PC-3 (cell line): ENCODE results near the gene NRG3. TPM values are rescaled to one million over a fixed set of nuclear protein-coding genes. Genes with fewer than 3 reads are reported as not detected.

Experiments
- ATAC-seq: fragments of 200-7000 bp; cut with Tn5 transposase; 2 replicates; pipeline ENCODE4 v1.9.1; 2020; ENCODE audit warnings: mild to moderate bottlenecking, moderate library complexity
- BruUV-seq: library from RNA; stranded (reverse); fragments of 400-500 nt; replicated peaks from 2 replicates; lab custom pipeline; 2021; lab: Mats Ljungman, UMichigan
- CTCF ChIA-PET: fragments of 300-600 bp; sonication (Branson Sonifier 250); formaldehyde crosslinking; loops from one replicate; lab custom pipeline; 2022; ENCODE audit warnings: antibody characterized with exemption; lab: Charles Lee
- POLR2A ChIA-PET: fragments of 300-600 bp; sonication (Branson Sonifier 250); formaldehyde crosslinking; loops from one replicate; lab custom pipeline; 2022; ENCODE audit warnings: antibody characterized with exemption; ENCODE audit not compliant: unreplicated experiment; lab: Charles Lee
- DNase-seq: peaks from one replicate; pipeline ENCODE4 v3.0.0-alpha.2; 2015
- H2AFZ ChIP-seq: fragments of 300-600 bp; sonication (generic); 2 replicates; pipeline ENCODE4 v1.6.0; 2016; ENCODE audit warnings: antibody characterized with exemption, low read length
- H3F3A ChIP-seq: fragments of 300-600 bp; sonication (generic); one replicate; pipeline ENCODE4 v1.6.0; 2017; ENCODE audit warnings: antibody characterized with exemption, low read length, control low read depth, mild to moderate bottlenecking; ENCODE audit not compliant: unreplicated experiment
- H3K27ac ChIP-seq: fragments of 300-600 bp; sonication (generic); 2 replicates; pipeline ENCODE4 v1.5.1; 2016; ENCODE audit warnings: mild to moderate bottlenecking, low read length
- H3K27me3 ChIP-seq: fragments of 300-600 bp; sonication (generic); 2 replicates; pipeline ENCODE4 v1.6.1; 2016; ENCODE audit warnings: low read length, mixed read lengths
- H3K36me3 ChIP-seq: fragments of 300-600 bp; sonication (generic); 2 replicates; pipeline ENCODE4 v1.6.1; 2016; ENCODE audit warnings: low read depth, mixed run types, low read length, mixed read lengths
- H3K4me1 ChIP-seq: fragments of 300-600 bp; sonication (generic); 2 replicates; pipeline ENCODE4 v1.5.1; 2016; ENCODE audit warnings: low read length; ENCODE audit not compliant: insufficient read depth
- H3K4me2 ChIP-seq: fragments of 300-600 bp; sonication (generic); 2 replicates; pipeline ENCODE4 v1.6.0; 2016; ENCODE audit warnings: low read length
- H3K4me3 ChIP-seq: fragments of 300-600 bp; sonication (generic); 2 replicates; pipeline ENCODE4 v1.5.1; 2016; ENCODE audit warnings: mild to moderate bottlenecking, low read length, mixed read lengths
- H3K79me2 ChIP-seq: fragments of 300-600 bp; sonication (generic); 2 replicates; pipeline ENCODE4 v1.6.1; 2017; ENCODE audit warnings: low read length, mixed read lengths
- H3K9ac ChIP-seq: fragments of 300-600 bp; sonication (generic); 2 replicates; pipeline ENCODE4 v1.6.0; 2016; ENCODE audit warnings: mild to moderate bottlenecking, low read length
- H3K9me2 ChIP-seq: fragments of 300-600 bp; sonication (generic); replicated peaks from 2 replicates; pipeline ENCODE4 v1.6.1; 2016; ENCODE audit warnings: mixed run types, low read length, mixed read lengths
- H3K9me3 ChIP-seq: fragments of 300-600 bp; sonication (generic); 2 replicates; pipeline ENCODE4 v1.6.1; 2016; ENCODE audit warnings: low read length, mixed read lengths
- H4K20me1 ChIP-seq: fragments of 300-600 bp; sonication (generic); 2 replicates; pipeline ENCODE4 v1.6.1; 2016; ENCODE audit warnings: low read length, mixed read lengths
- EZH2 ChIP-seq: fragments of 300-600 bp; sonication (generic); IDR thresholded peaks from one replicate; pipeline ENCODE4 v1.6.1; 2017; ENCODE audit warnings: antibody characterized with exemption, mild to moderate bottlenecking, low read length; ENCODE audit not compliant: unreplicated experiment
- EZH2phosphoT487 ChIP-seq: fragments of 300-600 bp; sonication (generic); IDR thresholded peaks from 2 replicates; pipeline ENCODE4 v1.6.1; 2018; ENCODE audit warnings: mild to moderate bottlenecking, antibody characterized with exemption, low read length, borderline replicate concordance
- intact Hi-C: fragments of 100-400 bp; cut with micrococcal nuclease; formaldehyde crosslinking; loops from 2 replicates; pipeline ENCODE4 v1.9.0; 2023
- total RNA-seq: library from RNA; depleted of rRNA; stranded (reverse); fragments of >200 nt; gene quantifications from 2 replicates; pipeline ENCODE4 v1.2.3, GENCODE V29; 2014
- TF ChIP-seq, protein P1 (sequence below): fragments of 300-600 bp; sonication (generic); conservative IDR thresholded peaks from 2 replicates; pipeline ENCODE4 v1.5.1; 2017; ENCODE audit warnings: antibody characterized with exemption, low read depth, mild to moderate bottlenecking, low read length

NRG3 gene
- total RNA-seq, 1 experiment from 2014 or later, result not detected

DNA sequence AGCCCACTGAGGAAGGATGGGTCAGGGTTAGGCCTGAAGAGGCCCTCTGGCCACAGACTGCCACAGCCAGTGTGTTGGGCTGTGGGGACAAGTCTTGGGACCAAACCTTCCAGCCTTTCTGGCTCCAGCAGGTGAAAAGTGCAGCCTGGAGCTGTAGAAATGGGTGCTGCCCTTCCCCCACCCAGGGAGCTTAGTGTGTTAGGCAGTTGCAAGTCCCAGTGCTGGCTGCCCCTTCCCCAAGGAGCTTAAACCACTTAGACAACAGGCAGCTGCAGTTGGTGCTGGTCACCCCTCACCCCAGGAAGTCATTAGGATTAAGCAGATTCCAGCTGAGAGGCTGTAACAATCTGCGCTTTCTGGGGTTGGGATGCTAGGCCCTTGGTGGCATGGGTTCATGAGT, 563.3 kb downstream of the NRG3 start:
- no peaks in the 10 kb centered on the region for H3K36me3 ChIP-seq
- H4K20me1 ChIP-seq, result no peaks in the 10 kb centered on the region
- no peaks in the 10 kb centered on the region for H3K4me1 ChIP-seq
- H3K9me2 ChIP-seq, result no peaks in the 10 kb centered on the region
- H2AFZ ChIP-seq, result no peak overlapping the region
- H3K9me3 ChIP-seq, result 0 out of 2 replicates have a peak, but pooled peaks cover 6% of the 10 kb centered on the region
- H3K27ac ChIP-seq, result no peak overlapping the region
- H3K9ac ChIP-seq, result no peak overlapping the region
- BruUV-seq, result no TSS peak
- H3K27me3 ChIP-seq, result no peaks in the 10 kb centered on the region
- no peak for ATAC-seq
- H3F3A ChIP-seq, result no peaks in the 10 kb centered on the region
- ChIA-PET CTCF (no interaction called here), POLR2A (no interaction called here)
- H3K4me3 ChIP-seq, result no peak overlapping the region
- no peak for TF ChIP-seq EZH2phosphoT487
- no peak for TF ChIP-seq EZH2
- TF ChIP-seq, protein P1, sequence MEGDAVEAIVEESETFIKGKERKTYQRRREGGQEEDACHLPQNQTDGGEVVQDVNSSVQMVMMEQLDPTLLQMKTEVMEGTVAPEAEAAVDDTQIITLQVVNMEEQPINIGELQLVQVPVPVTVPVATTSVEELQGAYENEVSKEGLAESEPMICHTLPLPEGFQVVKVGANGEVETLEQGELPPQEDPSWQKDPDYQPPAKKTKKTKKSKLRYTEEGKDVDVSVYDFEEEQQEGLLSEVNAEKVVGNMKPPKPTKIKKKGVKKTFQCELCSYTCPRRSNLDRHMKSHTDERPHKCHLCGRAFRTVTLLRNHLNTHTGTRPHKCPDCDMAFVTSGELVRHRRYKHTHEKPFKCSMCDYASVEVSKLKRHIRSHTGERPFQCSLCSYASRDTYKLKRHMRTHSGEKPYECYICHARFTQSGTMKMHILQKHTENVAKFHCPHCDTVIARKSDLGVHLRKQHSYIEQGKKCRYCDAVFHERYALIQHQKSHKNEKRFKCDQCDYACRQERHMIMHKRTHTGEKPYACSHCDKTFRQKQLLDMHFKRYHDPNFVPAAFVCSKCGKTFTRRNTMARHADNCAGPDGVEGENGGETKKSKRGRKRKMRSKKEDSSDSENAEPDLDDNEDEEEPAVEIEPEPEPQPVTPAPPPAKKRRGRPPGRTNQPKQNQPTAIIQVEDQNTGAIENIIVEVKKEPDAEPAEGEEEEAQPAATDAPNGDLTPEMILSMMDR, result no peak
- no peaks in the 10 kb centered on the region for H3K79me2 ChIP-seq
- H3K4me2 ChIP-seq, result no peak overlapping the region
- intact Hi-C loops, result no loop called here
- DNase-seq, result no peak

DNA sequence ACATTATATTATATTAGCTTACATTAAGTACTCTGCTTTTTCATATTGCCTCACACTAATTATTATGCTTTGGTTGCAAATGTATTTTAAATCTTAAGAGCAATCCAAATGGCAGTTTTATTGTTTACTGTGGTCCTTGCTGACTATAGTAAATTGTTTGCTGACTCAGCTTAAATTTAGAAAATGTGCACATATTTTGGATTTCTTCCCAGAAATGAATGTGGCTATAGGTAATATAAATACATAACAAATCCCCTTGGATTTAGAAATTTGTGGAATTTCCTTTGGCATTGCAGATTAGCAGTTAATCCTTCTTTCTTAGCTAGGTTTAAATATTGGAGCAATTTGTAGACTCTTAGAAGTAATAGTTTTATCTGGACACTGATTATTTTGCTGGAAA, 565.8 kb downstream of the NRG3 start:
- 0 out of 2 replicates have a peak, but pooled peaks cover 6% of the 10 kb centered on the region for H3K9me3 ChIP-seq
- H3K4me1 ChIP-seq, result no peaks in the 10 kb centered on the region
- H3K27me3 ChIP-seq, result no peaks in the 10 kb centered on the region
- no peaks in the 10 kb centered on the region for H4K20me1 ChIP-seq
- no peak overlapping the region for H3K4me2 ChIP-seq
- no peaks in the 10 kb centered on the region for H3K9me2 ChIP-seq
- no peak overlapping the region for H2AFZ ChIP-seq
- no peaks in the 10 kb centered on the region for H3K36me3 ChIP-seq
- ATAC-seq, result no peak
- no peak overlapping the region for H3K4me3 ChIP-seq
- no peaks in the 10 kb centered on the region for H3K79me2 ChIP-seq
- H3K9ac ChIP-seq, result no peak overlapping the region
- TF ChIP-seq EZH2 (no peak), EZH2phosphoT487 (no peak)
- TF ChIP-seq, protein P1, result no peak
- no peaks in the 10 kb centered on the region for H3F3A ChIP-seq
- no peak for DNase-seq
- H3K27ac ChIP-seq, result no peak overlapping the region
- no TSS peak for BruUV-seq
- intact Hi-C loops, result no loop called here
- POLR2A ChIA-PET, result no interaction called here
- CTCF ChIA-PET, result no interaction called here

DNA sequence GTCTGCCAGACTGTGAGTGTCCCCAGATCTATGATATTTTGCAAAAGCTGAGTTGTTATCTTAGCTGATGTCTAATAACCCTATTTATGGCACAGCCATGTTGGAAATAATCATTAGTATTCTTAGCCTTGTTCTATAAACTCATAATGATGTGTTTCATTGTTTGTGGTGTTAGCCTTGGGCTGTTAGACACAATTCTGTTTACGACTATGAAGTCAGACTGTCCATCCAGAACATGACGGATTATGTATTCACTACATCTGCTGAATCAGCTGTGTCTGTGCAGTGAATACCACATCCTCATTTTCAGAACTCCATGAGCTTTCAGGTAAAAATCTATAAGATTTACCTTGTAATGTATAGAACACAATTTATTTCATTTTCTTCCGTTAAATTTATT, 577.1 kb downstream of the NRG3 start:
- Histone ChIP-seq H3K9me3 (no peaks in the 10 kb centered on the region), H3K9ac (no peak overlapping the region), H3K4me1 (no peaks in the 10 kb centered on the region), H3F3A (no peaks in the 10 kb centered on the region), H3K9me2 (no peaks in the 10 kb centered on the region), H3K4me3 (no peak overlapping the region), H3K27me3 (no peaks in the 10 kb centered on the region), H2AFZ (no peak overlapping the region), H3K4me2 (no peak overlapping the region), H3K79me2 (no peaks in the 10 kb centered on the region), H3K36me3 (no peaks in the 10 kb centered on the region), H4K20me1 (no peaks in the 10 kb centered on the region), H3K27ac (no peak overlapping the region)
- TF ChIP-seq EZH2 (no peak), EZH2phosphoT487 (no peak)
- TF ChIP-seq, protein P1, result no peak
- intact Hi-C loops, result no loop called here
- no peak for ATAC-seq
- ChIA-PET POLR2A (no interaction called here), CTCF (no interaction called here)
- DNase-seq, result no peak
- BruUV-seq, result no TSS peak
